ENCODE results near the gene ATF4.

ATF4 gene

GRCh38 chr22:39528080-39528661 lies 7.8 kb downstream of the ATF4 start:
- Histone ChIP-seq H3F3A (ENCODE audit: control insufficient read depth, insufficient read depth) (peaks cover 59% of the 10 kb centered on the region), H3K4me2 (ENCODE audit: low read length) (peak overlapping the region; percentile 98), H3K79me2 (ENCODE audit: control insufficient read depth, low read length) (peaks cover 68% of the 10 kb centered on the region)

GRCh38 chr22:39528681-39529486 lies 8.5 kb downstream of the ATF4 start:
- Histone ChIP-seq H4K20me1 (ENCODE audit: control insufficient read depth, insufficient read depth, low read depth, low read length) (0 out of 2 replicates have a peak, but pooled peaks cover 4% of the 10 kb centered on the region), H3K9me3 (ENCODE audit: control insufficient read depth, insufficient read depth, low read length) (no peaks in the 10 kb centered on the region), H3K27me3 (ENCODE audit: control insufficient read depth, low read length) (no peaks in the 10 kb centered on the region), H3K79me2 (ENCODE audit: control insufficient read depth, low read length) (peaks cover 64% of the 10 kb centered on the region), H3K4me1 (ENCODE audit: control insufficient read depth, low read length) (peaks cover 81% of the 10 kb centered on the region), H3K27ac (ENCODE audit: low read depth, low read length) (peak overlapping the region; percentile 99), H3K9me2 (replicated peaks; ENCODE audit: control insufficient read depth, low read length) (no peaks in the 10 kb centered on the region), H3F3A (ENCODE audit: control insufficient read depth, insufficient read depth) (peaks cover 56% of the 10 kb centered on the region), H3K4me3 (ENCODE audit: low read length) (peak overlapping the region; percentile 90), H3K4me2 (ENCODE audit: low read length) (peak overlapping the region; percentile 98), H3K36me3 (ENCODE audit: control insufficient read depth, low read length) (peaks cover 76% of the 10 kb centered on the region)
- TF ChIP-seq EZH2phosphoT487 (IDR thresholded peaks at IDR 0.05; ENCODE audit: borderline replicate concordance, low read length) (no peak), CTCF (IDR thresholded peaks at IDR 0.05; ENCODE audit: low read depth, low read length, poor library complexity, severe bottlenecking) (peak; percentile 96)

More at GRCh38 chr22:39528080-39528661, 7.8 kb downstream of the ATF4 start:
- Histone ChIP-seq H3K4me1 (ENCODE audit: control insufficient read depth, low read length) (peaks cover 82% of the 10 kb centered on the region), H3K27ac (ENCODE audit: low read depth, low read length) (peak overlapping the region; percentile 99), H3K9me3 (ENCODE audit: control insufficient read depth, insufficient read depth, low read length) (no peaks in the 10 kb centered on the region), H3K4me3 (ENCODE audit: low read length) (peak overlapping the region; percentile 90), H3K9me2 (replicated peaks; ENCODE audit: control insufficient read depth, low read length) (no peaks in the 10 kb centered on the region), H3K27me3 (ENCODE audit: control insufficient read depth, low read length) (no peaks in the 10 kb centered on the region), H4K20me1 (ENCODE audit: control insufficient read depth, insufficient read depth, low read depth, low read length) (0 out of 2 replicates have a peak, but pooled peaks cover 4% of the 10 kb centered on the region), H3K36me3 (ENCODE audit: control insufficient read depth, low read length) (peaks cover 82% of the 10 kb centered on the region)
- no peak for TF ChIP-seq EZH2phosphoT487 (IDR thresholded peaks at IDR 0.05; ENCODE audit: borderline replicate concordance, low read length)
- TF ChIP-seq CTCF (IDR thresholded peaks at IDR 0.05; ENCODE audit: low read depth, low read length, poor library complexity, severe bottlenecking) = no peak

GRCh38 chr22:39529487-39529851 lies 9.1 kb downstream of the ATF4 start:
- TF ChIP-seq CTCF (IDR thresholded peaks at IDR 0.05; ENCODE audit: low read depth, low read length, poor library complexity, severe bottlenecking) = peak; percentile 1
- no peak for TF ChIP-seq EZH2phosphoT487 (IDR thresholded peaks at IDR 0.05; ENCODE audit: borderline replicate concordance, low read length)
- Histone ChIP-seq H3K9me2 (replicated peaks; ENCODE audit: control insufficient read depth, low read length) (no peaks in the 10 kb centered on the region), H4K20me1 (ENCODE audit: control insufficient read depth, insufficient read depth, low read depth, low read length) (0 out of 2 replicates have a peak, but pooled peaks cover 4% of the 10 kb centered on the region), H3K27me3 (ENCODE audit: control insufficient read depth, low read length) (no peaks in the 10 kb centered on the region), H3K36me3 (ENCODE audit: control insufficient read depth, low read length) (peaks cover 71% of the 10 kb centered on the region), H3F3A (ENCODE audit: control insufficient read depth, insufficient read depth) (peaks cover 51% of the 10 kb centered on the region), H3K4me3 (ENCODE audit: low read length) (peak overlapping the region; percentile 90), H3K27ac (ENCODE audit: low read depth, low read length) (peak overlapping the region; percentile 99), H3K4me2 (ENCODE audit: low read length) (peak overlapping the region; percentile 98), H3K4me1 (ENCODE audit: control insufficient read depth, low read length) (peaks cover 78% of the 10 kb centered on the region), H3K9me3 (ENCODE audit: control insufficient read depth, insufficient read depth, low read length) (no peaks in the 10 kb centered on the region), H3K79me2 (ENCODE audit: control insufficient read depth, low read length) (peaks cover 59% of the 10 kb centered on the region)

All from DOHH2 (cell line).